Astrocyte (in vitro differentiated cells and primary cell): ENCODE measurements around the gene PRPS1L1. TPM values are rescaled to one million over a fixed set of nuclear protein-coding genes. Genes with fewer than 3 reads are reported as not detected.

Experiments
- DNase-seq: peaks from one replicate; pipeline ENCODE4 v3.0.0-alpha.2; 2010; ENCODE audit warnings: low read depth
- FAIRE-seq: peaks from 2 replicates; lab custom pipeline; 2011; peaks lifted over from hg19 to GRCh38; lab: Jason Lieb, UNC
- H2AFZ ChIP-seq: 2 replicates; pipeline ENCODE4 v1.6.0; 2012; ENCODE audit warnings: low read depth, low read length, inconsistent platforms
- H3K27ac ChIP-seq: 2 replicates; pipeline ENCODE4 v1.5.1; 2011; ENCODE audit warnings: low read depth, low read length, inconsistent platforms
- H3K27me3 ChIP-seq: 2 replicates; pipeline ENCODE4 v1.6.0; 2011; ENCODE audit warnings: low read length, inconsistent platforms; ENCODE audit not compliant: insufficient read depth
- H3K36me3 ChIP-seq: 2 replicates; pipeline ENCODE4 v1.5.1; 2011; ENCODE audit warnings: low read length, inconsistent platforms; ENCODE audit not compliant: insufficient read depth
- H3K4me1 ChIP-seq: 2 replicates; pipeline ENCODE4 v1.5.1; 2011; ENCODE audit warnings: low read length, inconsistent platforms; ENCODE audit not compliant: insufficient read depth
- H3K4me2 ChIP-seq: 2 replicates; pipeline ENCODE4 v1.6.0; 2012; ENCODE audit warnings: low read length, inconsistent platforms
- H3K4me3 ChIP-seq: 2 replicates; pipeline ENCODE4 v1.5.1; 2011; ENCODE audit warnings: low read depth, mild to moderate bottlenecking, low read length, inconsistent platforms; ENCODE audit not compliant: insufficient read depth
- H3K79me2 ChIP-seq: 2 replicates; pipeline ENCODE4 v1.6.0; 2012; ENCODE audit warnings: mild to moderate bottlenecking, low read length, inconsistent platforms; ENCODE audit not compliant: insufficient read depth
- H3K9ac ChIP-seq: 2 replicates; pipeline ENCODE4 v1.6.0; 2012; ENCODE audit warnings: mild to moderate bottlenecking, low read length, inconsistent platforms
- H3K9me3 ChIP-seq: 2 replicates; pipeline ENCODE4 v1.5.1; 2012; ENCODE audit warnings: low read depth, mild to moderate bottlenecking, low read length, inconsistent platforms; ENCODE audit not compliant: insufficient read depth
- H4K20me1 ChIP-seq: 2 replicates; pipeline ENCODE4 v1.6.0; 2012; ENCODE audit warnings: low read length, inconsistent platforms; ENCODE audit not compliant: insufficient read depth
- H3K27ac Mint-ChIP-seq: one replicate; pipeline ENCODE4 v1.8.0; 2021; ENCODE audit warnings: mild to moderate bottlenecking, mixed read lengths; ENCODE audit not compliant: unreplicated experiment
- H3K27me3 Mint-ChIP-seq: one replicate; pipeline ENCODE4 v1.8.0; 2021; ENCODE audit warnings: low read depth, mixed read lengths; ENCODE audit not compliant: unreplicated experiment
- H3K36me3 Mint-ChIP-seq: one replicate; pipeline ENCODE4 v1.8.0; 2021; ENCODE audit warnings: low read depth, mixed read lengths; ENCODE audit not compliant: unreplicated experiment
- H3K4me1 Mint-ChIP-seq: one replicate; pipeline ENCODE4 v1.8.0; 2021; ENCODE audit warnings: low read depth, mixed read lengths; ENCODE audit not compliant: unreplicated experiment
- H3K4me3 Mint-ChIP-seq: one replicate; pipeline ENCODE4 v1.8.0; 2021; ENCODE audit warnings: mild to moderate bottlenecking, moderate library complexity, mixed read lengths; ENCODE audit not compliant: unreplicated experiment
- H3K9me3 Mint-ChIP-seq: one replicate; pipeline ENCODE4 v1.8.0; 2021; ENCODE audit warnings: mild to moderate bottlenecking, mixed read lengths; ENCODE audit not compliant: unreplicated experiment
- CTCF ChIP-seq: IDR thresholded peaks from 2 replicates; pipeline ENCODE4 v1.5.1; 2011; ENCODE audit warnings: low read depth, mild to moderate bottlenecking, inconsistent platforms, low read length, moderate library complexity; ENCODE audit not compliant: insufficient read depth
- EZH2 ChIP-seq: IDR thresholded peaks from 2 replicates; pipeline ENCODE4 v1.6.1; 2012; ENCODE audit warnings: mild to moderate bottlenecking, low read length, inconsistent platforms; ENCODE audit not compliant: insufficient read depth
- total RNA-seq: library from RNA; stranded (reverse); gene quantifications from 2 replicates; pipeline ENCODE4 v1.2.1, GENCODE V29; 2021

The PRPS1L1 gene
- total RNA-seq, 1 donor from 2014 or later = not detected

GRCh38 chr7:18040196-18040595 lies 12.6 kb upstream of the PRPS1L1 start:
- no peaks in the 10 kb centered on the region for H4K20me1 ChIP-seq
- no peaks in the 10 kb centered on the region for H3K36me3 ChIP-seq
- TF ChIP-seq CTCF (no peak), EZH2 (no peak)
- no peak overlapping the region for H3K4me3 ChIP-seq
- no peaks in the 10 kb centered on the region for H3K27me3 Mint-ChIP-seq
- H3K9ac ChIP-seq = peak overlapping the region; percentile 18
- H3K79me2 ChIP-seq = no peaks in the 10 kb centered on the region
- H3K27me3 ChIP-seq = no peaks in the 10 kb centered on the region
- H3K4me1 ChIP-seq = peaks cover 12% of the 10 kb centered on the region
- no peaks in the 10 kb centered on the region for H3K9me3 ChIP-seq
- H2AFZ ChIP-seq = peak overlapping the region; percentile 13
- peak; percentile 83 for FAIRE-seq
- peaks cover 7% of the 10 kb centered on the region for H3K4me1 Mint-ChIP-seq
- peak overlapping the region; percentile 77 for H3K27ac ChIP-seq
- no peak overlapping the region for H3K27ac Mint-ChIP-seq
- H3K4me3 Mint-ChIP-seq = no peak overlapping the region
- no peaks in the 10 kb centered on the region for H3K36me3 Mint-ChIP-seq
- DNase-seq = peak; percentile 91
- peaks cover 5% of the 10 kb centered on the region for H3K9me3 Mint-ChIP-seq
- H3K4me2 ChIP-seq = peak overlapping the region; percentile 56

GRCh38 chr7:18038382-18038781 lies 10.7 kb upstream of the PRPS1L1 start:
- TF ChIP-seq EZH2 (no peak), CTCF (no peak)
- no peaks in the 10 kb centered on the region for H3K27me3 ChIP-seq
- H3K9me3 ChIP-seq = no peaks in the 10 kb centered on the region

GRCh38 chr7:18037609-18038008 lies 10.0 kb upstream of the PRPS1L1 start:
- Histone ChIP-seq H4K20me1 (no peaks in the 10 kb centered on the region), H3K4me3 (no peak overlapping the region), H3K36me3 (no peaks in the 10 kb centered on the region), H3K9ac (no peak overlapping the region), H3K9me3 (no peaks in the 10 kb centered on the region), H2AFZ (no peak overlapping the region), H3K27me3 (no peaks in the 10 kb centered on the region), H3K4me2 (no peak overlapping the region), H3K27ac (no peak overlapping the region), H3K79me2 (no peaks in the 10 kb centered on the region), H3K4me1 (peaks cover 12% of the 10 kb centered on the region)
- H3K36me3 Mint-ChIP-seq = no peaks in the 10 kb centered on the region
- DNase-seq (no peak), FAIRE-seq (no peak)
- peaks cover 2% of the 10 kb centered on the region for H3K9me3 Mint-ChIP-seq
- no peak for TF ChIP-seq CTCF
- TF ChIP-seq EZH2 = no peak
- H3K27ac Mint-ChIP-seq = no peak overlapping the region
- H3K27me3 Mint-ChIP-seq = no peaks in the 10 kb centered on the region
- peaks cover 7% of the 10 kb centered on the region for H3K4me1 Mint-ChIP-seq
- H3K4me3 Mint-ChIP-seq = no peak overlapping the region

More at GRCh38 chr7:18038382-18038781, 10.7 kb upstream of the PRPS1L1 start:
- H3K27me3 Mint-ChIP-seq = no peaks in the 10 kb centered on the region
- no peak overlapping the region for H3K27ac ChIP-seq
- no peak overlapping the region for H3K27ac Mint-ChIP-seq
- peaks cover 12% of the 10 kb centered on the region for H3K4me1 ChIP-seq
- peaks cover 7% of the 10 kb centered on the region for H3K4me1 Mint-ChIP-seq
- DNase-seq (no peak), FAIRE-seq (no peak)
- no peaks in the 10 kb centered on the region for H3K79me2 ChIP-seq
- peaks cover 5% of the 10 kb centered on the region for H3K9me3 Mint-ChIP-seq
- H3K36me3 Mint-ChIP-seq = no peaks in the 10 kb centered on the region
- no peaks in the 10 kb centered on the region for H4K20me1 ChIP-seq
- H3K4me2 ChIP-seq = no peak overlapping the region
- no peak overlapping the region for H3K9ac ChIP-seq
- H3K4me3 Mint-ChIP-seq = no peak overlapping the region
- no peaks in the 10 kb centered on the region for H3K36me3 ChIP-seq
- H3K4me3 ChIP-seq = no peak overlapping the region
- H2AFZ ChIP-seq = no peak overlapping the region
